GM23338 (cell line): ENCODE results near the gene CDH4. TPM values are rescaled to one million over a fixed set of nuclear protein-coding genes. Genes with fewer than 3 reads are reported as not detected.

ENCODE experiments used
- ATAC-seq: fragments of 200-7000 bp; cut with Tn5 transposase; 3 replicates; pipeline ENCODE4 v1.9.1; 2020
- DNase-seq: peaks from one replicate; pipeline ENCODE4 v3.0.0-alpha.2; 2015; ENCODE audit warnings: low spot score
- H2AFZ ChIP-seq: fragments of 200-600 bp; sonication (generic); 2 replicates; pipeline ENCODE4 v1.8.0; 2016; ENCODE audit warnings: antibody characterized with exemption, mild to moderate bottlenecking, moderate library complexity
- H3F3A ChIP-seq: fragments of 200-600 bp; sonication (generic); replicated peaks from 2 replicates; pipeline ENCODE4 v1.8.0; 2017; ENCODE audit warnings: antibody characterized with exemption, mixed run types, low read depth
- H3K27ac ChIP-seq: fragments of 200-600 bp; sonication (generic); 2 replicates; pipeline ENCODE4 v1.6.1; 2016; ENCODE audit warnings: low read depth
- H3K27me3 ChIP-seq: fragments of 200-600 bp; sonication (generic); 2 replicates; pipeline ENCODE4 v1.8.0; 2016; ENCODE audit warnings: mild to moderate bottlenecking, mixed run types, moderate library complexity; ENCODE audit not compliant: insufficient read depth
- H3K36me3 ChIP-seq: fragments of 200-600 bp; sonication (generic); 2 replicates; pipeline ENCODE4 v1.8.0; 2016; ENCODE audit warnings: mild to moderate bottlenecking; ENCODE audit not compliant: insufficient read depth
- H3K4me1 ChIP-seq: fragments of 200-600 bp; sonication (generic); 2 replicates; pipeline ENCODE4 v1.8.0; 2016; ENCODE audit warnings: mild to moderate bottlenecking, moderate library complexity; ENCODE audit not compliant: insufficient read depth
- H3K4me2 ChIP-seq: fragments of 200-600 bp; sonication (generic); 2 replicates; pipeline ENCODE4 v1.7.1; 2017; ENCODE audit warnings: mixed run types
- H3K4me3 ChIP-seq: fragments of 200-600 bp; sonication (generic); 2 replicates; pipeline ENCODE4 v1.6.1; 2016; ENCODE audit warnings: mixed run types
- H3K79me2 ChIP-seq: fragments of 200-600 bp; sonication (generic); replicated peaks from 2 replicates; pipeline ENCODE4 v1.8.0; 2017; ENCODE audit warnings: mild to moderate bottlenecking; ENCODE audit not compliant: insufficient read depth
- H3K9me2 ChIP-seq: fragments of 200-600 bp; sonication (generic); 2 replicates; pipeline ENCODE4 v1.8.0; 2017; ENCODE audit not compliant: insufficient read depth
- H4K20me1 ChIP-seq: fragments of 200-600 bp; sonication (generic); replicated peaks from 2 replicates; pipeline ENCODE4 v1.8.0; 2017; ENCODE audit warnings: mild to moderate bottlenecking; ENCODE audit not compliant: insufficient read depth
- H3K27ac Mint-ChIP-seq: 2 replicates; pipeline ENCODE4 v1.8.0; 2020; ENCODE audit warnings: inconsistent platforms, mild to moderate bottlenecking, moderate library complexity, mixed read lengths
- H3K27me3 Mint-ChIP-seq: 3 replicates; pipeline ENCODE4 v1.8.0; 2022; ENCODE audit warnings: low read depth, mild to moderate bottlenecking, moderate library complexity, mixed read lengths, inconsistent platforms; ENCODE audit not compliant: insufficient read depth, poor library complexity
- H3K36me3 Mint-ChIP-seq: 3 replicates; pipeline ENCODE4 v1.8.0; 2021; ENCODE audit warnings: low read depth, mild to moderate bottlenecking, inconsistent platforms, moderate library complexity, mixed read lengths
- H3K4me1 Mint-ChIP-seq: 3 replicates; pipeline ENCODE4 v1.8.0; 2020; ENCODE audit warnings: mild to moderate bottlenecking, inconsistent platforms, mixed read lengths
- H3K4me3 Mint-ChIP-seq: 3 replicates; pipeline ENCODE4 v1.8.0; 2021; ENCODE audit warnings: moderate library complexity, mild to moderate bottlenecking, inconsistent platforms, mixed read lengths
- H3K9me3 Mint-ChIP-seq: 3 replicates; pipeline ENCODE4 v1.8.0; 2020; ENCODE audit warnings: moderate library complexity, mild to moderate bottlenecking, inconsistent platforms, mixed read lengths
- CREB1 ChIP-seq: fragments of 250-450 bp; sonication (Bioruptor Pico); IDR thresholded peaks from 2 replicates; pipeline ENCODE4 v1.5.0; 2020; ENCODE audit warnings: low read depth, mild to moderate bottlenecking, moderate library complexity
- ETS1 ChIP-seq: IDR thresholded peaks from 2 replicates; pipeline ENCODE4 v1.6.1; 2016; ENCODE audit warnings: antibody characterized with exemption
- EZH2phosphoT487 ChIP-seq: fragments of 200-600 bp; sonication (generic); IDR thresholded peaks from one replicate; pipeline ENCODE4 v1.8.1; 2018; ENCODE audit warnings: antibody characterized with exemption; ENCODE audit not compliant: unreplicated experiment
- JUNB ChIP-seq: IDR thresholded peaks from one replicate; pipeline ENCODE4 v1.6.1; 2016; ENCODE audit warnings: antibody characterized with exemption; ENCODE audit not compliant: unreplicated experiment
- NANOG ChIP-seq: IDR thresholded peaks from 2 replicates; pipeline ENCODE4 v1.6.1; 2016; ENCODE audit warnings: antibody characterized with exemption, borderline replicate concordance
- POLR2AphosphoS5 ChIP-seq: IDR thresholded peaks from 2 replicates; pipeline ENCODE4 v1.6.1; 2016; ENCODE audit warnings: antibody characterized with exemption, low read depth
- REST ChIP-seq: IDR thresholded peaks from one replicate; pipeline ENCODE4 v1.6.1; 2018; ENCODE audit warnings: antibody characterized with exemption; ENCODE audit not compliant: unreplicated experiment
- STAT1 ChIP-seq: IDR thresholded peaks from one replicate; pipeline ENCODE4 v1.6.1; 2016; ENCODE audit warnings: antibody characterized with exemption; ENCODE audit not compliant: unreplicated experiment
- ZNF114 ChIP-seq: fragments of 250-450 bp; sonication (Bioruptor Pico); IDR thresholded peaks from 2 replicates; pipeline ENCODE4 v1.5.0; 2020; ENCODE audit warnings: mild to moderate bottlenecking, moderate library complexity
- ZNF331 ChIP-seq: fragments of 250-450 bp; sonication (Bioruptor Pico); IDR thresholded peaks from 2 replicates; pipeline ENCODE4 v1.5.0; 2020; ENCODE audit warnings: low read depth, mild to moderate bottlenecking, moderate library complexity
- polyA plus RNA-seq: library from polyadenylated mRNA; unstranded; fragments of >200 nt; fragmentation: Nextera tagmentation; extraction: Ambion mirVana; gene quantifications from 2 replicates; pipeline ENCODE4 v1.2.1, GENCODE V29; 2016
- total RNA-seq: library from RNA; depleted of rRNA; stranded (reverse); fragments of >200 nt; shearing (Covaris generic); gene quantifications from 2 replicates; pipeline ENCODE4 v1.2.3, GENCODE V29; 2014

Gene CDH4
- total and polyA plus RNA-seq, 2 experiments from 2014 or later, result 1.2 to 4.2 TPM

GRCh38 chr20:61587036-61587435, 335.0 kb downstream of the CDH4 start:
- H3K79me2 ChIP-seq, result no peaks in the 10 kb centered on the region
- no peak overlapping the region for H3K27ac Mint-ChIP-seq
- H3K4me1 Mint-ChIP-seq, result peaks cover 24% of the 10 kb centered on the region
- no peaks in the 10 kb centered on the region for H3F3A ChIP-seq
- H3K36me3 ChIP-seq, result no peaks in the 10 kb centered on the region
- peaks cover 17% of the 10 kb centered on the region for H3K27me3 Mint-ChIP-seq
- peaks cover 5% of the 10 kb centered on the region; the same call in 1 of the 2 replicates for H3K9me2 ChIP-seq
- no peaks in the 10 kb centered on the region for H4K20me1 ChIP-seq
- H3K4me3 Mint-ChIP-seq, result no peak overlapping the region
- no peak overlapping the region for H3K4me3 ChIP-seq
- H3K27me3 ChIP-seq, result no peaks in the 10 kb centered on the region
- no peaks in the 10 kb centered on the region; the same call in none of the 3 replicates for H3K9me3 Mint-ChIP-seq
- DNase-seq (no peak), ATAC-seq (no peak)
- H3K36me3 Mint-ChIP-seq, result no peaks in the 10 kb centered on the region
- H2AFZ ChIP-seq, result no peak overlapping the region
- no peaks in the 10 kb centered on the region for H3K4me1 ChIP-seq
- H3K4me2 ChIP-seq, result no peak overlapping the region
- TF ChIP-seq CREB1 (CRISPR knock-in tag), result no peak
- TF ChIP-seq ZNF331 (CRISPR knock-in tag), result no peak
- no peak for TF ChIP-seq JUNB
- TF ChIP-seq REST, result no peak
- no peak for TF ChIP-seq POLR2AphosphoS5
- no peak for TF ChIP-seq NANOG
- H3K27ac ChIP-seq, result no peak overlapping the region

- DNase-seq, result no peak
- H3K27me3 ChIP-seq, result no peaks in the 10 kb centered on the region
- no peak overlapping the region for H3K4me2 ChIP-seq
- no peak for ATAC-seq
- H3K9me2 ChIP-seq, result peaks cover 5% of the 10 kb centered on the region; the same call in 1 of the 2 replicates
- Mint-ChIP-seq H3K4me3 (no peak overlapping the region), H3K27ac (no peak overlapping the region), H3K27me3 (peaks cover 13% of the 10 kb centered on the region), H3K9me3 (peaks cover 7% of the 10 kb centered on the region), H3K36me3 (peaks cover 6% of the 10 kb centered on the region; the same call in 2 of the 3 replicates), H3K4me1 (peaks cover 18% of the 10 kb centered on the region)
- no peak overlapping the region for H2AFZ ChIP-seq
- H3K4me3 ChIP-seq, result no peak overlapping the region
- H3K27ac ChIP-seq, result no peak overlapping the region
- no peaks in the 10 kb centered on the region for H3K4me1 ChIP-seq
- no peaks in the 10 kb centered on the region for H3F3A ChIP-seq
- no peaks in the 10 kb centered on the region for H3K36me3 ChIP-seq
- no peaks in the 10 kb centered on the region for H4K20me1 ChIP-seq
- no peaks in the 10 kb centered on the region for H3K79me2 ChIP-seq
- no peak for TF ChIP-seq STAT1
- no peak for TF ChIP-seq JUNB
- no peak for TF ChIP-seq NANOG
- TF ChIP-seq ETS1, result no peak
- TF ChIP-seq ZNF114 (CRISPR knock-in tag), result no peak
- TF ChIP-seq EZH2phosphoT487, result no peak
- no peak for TF ChIP-seq REST
Measured at GRCh38 chr20:61587681-61588289, 335.7 kb downstream of the CDH4 start.
